GM21515 (cell line): ENCODE results near the gene C17orf58.
A peak's percentile ranks its signal among the peaks of the same experiment; 100 is the strongest.
"Not testable (repeated sequence)": the region's sequence is repeated elsewhere in the genome, so short reads cannot be mapped to it uniquely, and the experiment has no call there.

Source experiments
- ATAC-seq: cut with Tn5 transposase; IDR thresholded peaks from one replicate; pipeline ENCODE4 v1.9.1; 2021; ENCODE audit not compliant: unreplicated experiment

Gene C17orf58

GRCh38 chr17:67996301-67997171 lies at the start of gene C17orf58:
C17orf58 (minus strand) TSS chr17:67996469; CDS start chr17:67996198, 271 bp downstream.
- not testable (repeated sequence) for ATAC-seq

GRCh38 chr17:68036304-68037147 lies 40.3 kb upstream of the C17orf58 start:
- ATAC-seq = no peak

- ATAC-seq = peak; percentile 90
Measured at GRCh38 chr17:68035523-68036303, 39.4 kb upstream of the C17orf58 start, which contains the start of gene KPNA2. KPNA2 (plus strand) TSS chr17:68035735; CDS start chr17:68037133, 1,398 bp downstream.

- ATAC-seq = peak; percentile 86
Measured at GRCh38 chr17:68035131-68035522, 38.9 kb upstream of the C17orf58 start.

GRCh38 chr17:68034452-68034776 lies 38.1 kb upstream of the C17orf58 start:
- no peak for ATAC-seq

- no peak for ATAC-seq
Measured at GRCh38 chr17:68033636-68034451, 37.6 kb upstream of the C17orf58 start.

GRCh38 chr17:68029512-68030215 lies 33.4 kb upstream of the C17orf58 start:
- ATAC-seq = no peak

- not testable (repeated sequence) for ATAC-seq
Measured at GRCh38 chr17:68022547-68022946, 26.3 kb upstream of the C17orf58 start.

GRCh38 chr17:68021963-68022362 lies 25.7 kb upstream of the C17orf58 start:
- no peak for ATAC-seq

GRCh38 chr17:68020791-68021190 lies 24.5 kb upstream of the C17orf58 start:
- ATAC-seq = not testable (repeated sequence)

- ATAC-seq = no peak
Measured at GRCh38 chr17:68020409-68020756, 24.1 kb upstream of the C17orf58 start.

GRCh38 chr17:68019675-68020408 lies 23.6 kb upstream of the C17orf58 start:
- peak; percentile 86 for ATAC-seq

GRCh38 chr17:68019336-68019674 lies 23.0 kb upstream of the C17orf58 start:
- no peak for ATAC-seq

GRCh38 chr17:68018493-68018892 lies 22.2 kb upstream of the C17orf58 start:
- not testable (repeated sequence) for ATAC-seq

GRCh38 chr17:68016838-68017237 lies 20.6 kb upstream of the C17orf58 start:
- ATAC-seq = no peak

- no peak for ATAC-seq
Measured at GRCh38 chr17:68015081-68015723, 18.9 kb upstream of the C17orf58 start.

- ATAC-seq = no peak
Measured at GRCh38 chr17:68013385-68013784, 17.1 kb upstream of the C17orf58 start.

- no peak for ATAC-seq
Measured at GRCh38 chr17:68011199-68011665, 15.0 kb upstream of the C17orf58 start.
